Measurements from ENCODE around the gene PHLPP1.

Gene PHLPP1

GRCh38 chr18:62838475-62839098, 123.2 kb downstream of the PHLPP1 start:
- Histone ChIP-seq H3K4me3 (ENCODE audit: low read depth in 1 of 2, low read length in 2 of 2) (no peak overlapping the region), H3K4me1 (ENCODE audit: control insufficient read depth in 1 of 2, insufficient read depth in 2 of 2, low read length in 2 of 2) (peaks cover 0 to 7% of the 10 kb centered on the region in 2 donors), H3K9me3 (ENCODE audit: control insufficient read depth in 1 of 2, low read length in 2 of 2) (no peaks in the 10 kb centered on the region), H3K27ac (ENCODE audit: low read depth, low read length) (no peak overlapping the region), H3K9ac (ENCODE audit: low read depth in 1 of 2, low read length in 2 of 2) (no peak overlapping the region), H3K27me3 (ENCODE audit: control insufficient read depth in 1 of 2, insufficient read depth in 2 of 2, low read length in 2 of 2) (no peaks in the 10 kb centered on the region), H3K36me3 (ENCODE audit: control insufficient read depth in 1 of 2, insufficient read depth in 2 of 2, low read length in 2 of 2) (no peaks in the 10 kb centered on the region)

- Histone ChIP-seq H3K9me3 (ENCODE audit: control insufficient read depth in 1 of 2, low read length in 2 of 2) (no peaks in the 10 kb centered on the region), H3K4me3 (ENCODE audit: low read depth in 1 of 2, low read length in 2 of 2) (no peak overlapping the region), H3K27me3 (ENCODE audit: control insufficient read depth in 1 of 2, insufficient read depth in 2 of 2, low read length in 2 of 2) (no peaks in the 10 kb centered on the region), H3K27ac (ENCODE audit: low read depth, low read length) (no peak overlapping the region), H3K36me3 (ENCODE audit: control insufficient read depth in 1 of 2, insufficient read depth in 2 of 2, low read length in 2 of 2) (peaks cover 0 to 4% of the 10 kb centered on the region in 2 donors), H3K4me1 (ENCODE audit: control insufficient read depth in 1 of 2, insufficient read depth in 2 of 2, low read length in 2 of 2) (peaks cover 2 to 7% of the 10 kb centered on the region in 2 donors), H3K9ac (ENCODE audit: low read depth in 1 of 2, low read length in 2 of 2) (no peak overlapping the region)
Measured at GRCh38 chr18:62839874-62840713, 124.8 kb downstream of the PHLPP1 start.

GRCh38 chr18:62841405-62841804, 126.1 kb downstream of the PHLPP1 start:
- H3K27ac ChIP-seq (ENCODE audit: low read depth, low read length), result no peak overlapping the region
- H3K9ac ChIP-seq (ENCODE audit: low read depth in 1 of 2, low read length in 2 of 2), result no peak overlapping the region
- H3K27me3 ChIP-seq (ENCODE audit: control insufficient read depth in 1 of 2, insufficient read depth in 2 of 2, low read length in 2 of 2), result no peaks in the 10 kb centered on the region
- peaks cover 0 to 5% of the 10 kb centered on the region in 2 donors for H3K36me3 ChIP-seq (ENCODE audit: control insufficient read depth in 1 of 2, insufficient read depth in 2 of 2, low read length in 2 of 2)
- H3K4me1 ChIP-seq (ENCODE audit: control insufficient read depth in 1 of 2, insufficient read depth in 2 of 2, low read length in 2 of 2), result peaks cover 2 to 4% of the 10 kb centered on the region in 2 donors
- H3K4me3 ChIP-seq (ENCODE audit: low read depth in 1 of 2, low read length in 2 of 2), result no peak overlapping the region
- H3K9me3 ChIP-seq (ENCODE audit: control insufficient read depth in 1 of 2, low read length in 2 of 2), result no peaks in the 10 kb centered on the region

- Histone ChIP-seq H3K9me3 (ENCODE audit: control insufficient read depth in 1 of 2, low read length in 2 of 2) (no peaks in the 10 kb centered on the region), H3K4me3 (ENCODE audit: low read depth in 1 of 2, low read length in 2 of 2) (no peak overlapping the region), H3K27me3 (ENCODE audit: control insufficient read depth in 1 of 2, insufficient read depth in 2 of 2, low read length in 2 of 2) (no peaks in the 10 kb centered on the region), H3K4me1 (ENCODE audit: control insufficient read depth in 1 of 2, insufficient read depth in 2 of 2, low read length in 2 of 2) (peaks cover 2 to 4% of the 10 kb centered on the region in 2 donors), H3K27ac (ENCODE audit: low read depth, low read length) (no peak overlapping the region), H3K9ac (ENCODE audit: low read depth in 1 of 2, low read length in 2 of 2) (no peak overlapping the region), H3K36me3 (ENCODE audit: control insufficient read depth in 1 of 2, insufficient read depth in 2 of 2, low read length in 2 of 2) (peaks cover 0 to 5% of the 10 kb centered on the region in 2 donors)
Measured at GRCh38 chr18:62842898-62843297, 127.6 kb downstream of the PHLPP1 start.

- H3K4me3 ChIP-seq (ENCODE audit: low read depth in 1 of 2, low read length in 2 of 2), result no peak overlapping the region
- no peaks in the 10 kb centered on the region for H3K9me3 ChIP-seq (ENCODE audit: control insufficient read depth in 1 of 2, low read length in 2 of 2)
- peaks cover under 1 to 2% of the 10 kb centered on the region in 2 donors for H3K4me1 ChIP-seq (ENCODE audit: control insufficient read depth in 1 of 2, insufficient read depth in 2 of 2, low read length in 2 of 2)
- H3K27me3 ChIP-seq (ENCODE audit: control insufficient read depth in 1 of 2, insufficient read depth in 2 of 2, low read length in 2 of 2), result no peaks in the 10 kb centered on the region
- no peak overlapping the region for H3K27ac ChIP-seq (ENCODE audit: low read depth, low read length)
- no peak overlapping the region for H3K9ac ChIP-seq (ENCODE audit: low read depth in 1 of 2, low read length in 2 of 2)
- H3K36me3 ChIP-seq (ENCODE audit: control insufficient read depth in 1 of 2, insufficient read depth in 2 of 2, low read length in 2 of 2), result peaks cover 0 to 5% of the 10 kb centered on the region in 2 donors
Measured at GRCh38 chr18:62844850-62845643, 129.7 kb downstream of the PHLPP1 start.

GRCh38 chr18:62846313-62846712, 131.0 kb downstream of the PHLPP1 start:
- Histone ChIP-seq H3K9me3 (ENCODE audit: control insufficient read depth in 1 of 2, low read length in 2 of 2) (no peaks in the 10 kb centered on the region), H3K27ac (ENCODE audit: low read depth, low read length) (no peak overlapping the region), H3K4me1 (ENCODE audit: control insufficient read depth in 1 of 2, insufficient read depth in 2 of 2, low read length in 2 of 2) (peaks cover 0 to 2% of the 10 kb centered on the region in 2 donors), H3K9ac (ENCODE audit: low read depth in 1 of 2, low read length in 2 of 2) (no peak overlapping the region), H3K4me3 (ENCODE audit: low read depth in 1 of 2, low read length in 2 of 2) (no peak overlapping the region), H3K36me3 (ENCODE audit: control insufficient read depth in 1 of 2, insufficient read depth in 2 of 2, low read length in 2 of 2) (peaks cover 0 to 5% of the 10 kb centered on the region in 2 donors), H3K27me3 (ENCODE audit: control insufficient read depth in 1 of 2, insufficient read depth in 2 of 2, low read length in 2 of 2) (no peaks in the 10 kb centered on the region)

GRCh38 chr18:62847081-62847480, 131.7 kb downstream of the PHLPP1 start:
- H3K9ac ChIP-seq (ENCODE audit: low read depth in 1 of 2, low read length in 2 of 2), result no peak overlapping the region

GRCh38 chr18:62848946-62849345, 133.6 kb downstream of the PHLPP1 start:
- H3K9me3 ChIP-seq (ENCODE audit: control insufficient read depth in 1 of 2, low read length in 2 of 2), result no peaks in the 10 kb centered on the region
- no peak overlapping the region for H3K9ac ChIP-seq (ENCODE audit: low read depth in 1 of 2, low read length in 2 of 2)
- H3K27ac ChIP-seq (ENCODE audit: low read depth, low read length), result no peak overlapping the region
- H3K27me3 ChIP-seq (ENCODE audit: control insufficient read depth in 1 of 2, insufficient read depth in 2 of 2, low read length in 2 of 2), result no peaks in the 10 kb centered on the region
- H3K4me3 ChIP-seq (ENCODE audit: low read depth in 1 of 2, low read length in 2 of 2), result no peak overlapping the region
- H3K36me3 ChIP-seq (ENCODE audit: control insufficient read depth in 1 of 2, insufficient read depth in 2 of 2, low read length in 2 of 2), result peaks cover 0 to 5% of the 10 kb centered on the region in 2 donors
- peaks cover 0 to 2% of the 10 kb centered on the region in 2 donors for H3K4me1 ChIP-seq (ENCODE audit: control insufficient read depth in 1 of 2, insufficient read depth in 2 of 2, low read length in 2 of 2)

More at GRCh38 chr18:62847081-62847480, 131.7 kb downstream of the PHLPP1 start:
- Histone ChIP-seq H3K27ac (ENCODE audit: low read depth, low read length) (no peak overlapping the region), H3K4me3 (ENCODE audit: low read depth in 1 of 2, low read length in 2 of 2) (no peak overlapping the region), H3K4me1 (ENCODE audit: control insufficient read depth in 1 of 2, insufficient read depth in 2 of 2, low read length in 2 of 2) (peaks cover 0 to 2% of the 10 kb centered on the region in 2 donors), H3K27me3 (ENCODE audit: control insufficient read depth in 1 of 2, insufficient read depth in 2 of 2, low read length in 2 of 2) (no peaks in the 10 kb centered on the region), H3K36me3 (ENCODE audit: control insufficient read depth in 1 of 2, insufficient read depth in 2 of 2, low read length in 2 of 2) (peaks cover 0 to 5% of the 10 kb centered on the region in 2 donors), H3K9me3 (ENCODE audit: control insufficient read depth in 1 of 2, low read length in 2 of 2) (no peaks in the 10 kb centered on the region)

GRCh38 chr18:62850619-62851306, 135.4 kb downstream of the PHLPP1 start:
- Histone ChIP-seq H3K36me3 (ENCODE audit: control insufficient read depth in 1 of 2, insufficient read depth in 2 of 2, low read length in 2 of 2) (no peaks in the 10 kb centered on the region), H3K27me3 (ENCODE audit: control insufficient read depth in 1 of 2, insufficient read depth in 2 of 2, low read length in 2 of 2) (no peaks in the 10 kb centered on the region), H3K4me1 (ENCODE audit: control insufficient read depth in 1 of 2, insufficient read depth in 2 of 2, low read length in 2 of 2) (no peaks in the 10 kb centered on the region), H3K9me3 (ENCODE audit: control insufficient read depth in 1 of 2, low read length in 2 of 2) (no peaks in the 10 kb centered on the region), H3K27ac (ENCODE audit: low read depth, low read length) (no peak overlapping the region), H3K9ac (ENCODE audit: low read depth in 1 of 2, low read length in 2 of 2) (no peak overlapping the region), H3K4me3 (ENCODE audit: low read depth in 1 of 2, low read length in 2 of 2) (no peak overlapping the region)

Measured in duodenal mucosa (tissue), 2 donors.